ENCODE data around the gene PPP2R2C.

DNA sequence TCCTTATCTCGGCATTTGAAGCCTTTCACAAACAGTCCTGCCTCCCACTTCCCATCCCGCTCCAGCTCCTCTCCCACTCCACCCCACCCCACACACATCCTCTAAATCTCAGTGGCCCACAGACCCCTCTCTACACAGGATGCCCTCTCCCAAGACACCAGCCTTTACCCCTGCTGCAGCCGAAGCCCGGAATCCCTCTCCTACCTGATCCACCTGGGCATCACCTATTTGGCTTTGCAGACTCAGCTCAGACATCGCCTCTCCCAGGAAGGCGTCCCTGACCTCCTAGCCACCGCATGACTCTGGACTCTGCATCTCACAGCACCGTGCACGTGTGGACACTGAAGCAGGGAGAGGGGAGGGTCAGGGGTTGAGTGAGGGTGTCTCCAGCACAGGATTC lies 11.5 kb downstream of the PPP2R2C start:
- no peak for TF ChIP-seq EZH2 (IDR thresholded peaks at IDR 0.05; ENCODE audit: low read length, missing control alignments)
- TF ChIP-seq, protein P1, sequence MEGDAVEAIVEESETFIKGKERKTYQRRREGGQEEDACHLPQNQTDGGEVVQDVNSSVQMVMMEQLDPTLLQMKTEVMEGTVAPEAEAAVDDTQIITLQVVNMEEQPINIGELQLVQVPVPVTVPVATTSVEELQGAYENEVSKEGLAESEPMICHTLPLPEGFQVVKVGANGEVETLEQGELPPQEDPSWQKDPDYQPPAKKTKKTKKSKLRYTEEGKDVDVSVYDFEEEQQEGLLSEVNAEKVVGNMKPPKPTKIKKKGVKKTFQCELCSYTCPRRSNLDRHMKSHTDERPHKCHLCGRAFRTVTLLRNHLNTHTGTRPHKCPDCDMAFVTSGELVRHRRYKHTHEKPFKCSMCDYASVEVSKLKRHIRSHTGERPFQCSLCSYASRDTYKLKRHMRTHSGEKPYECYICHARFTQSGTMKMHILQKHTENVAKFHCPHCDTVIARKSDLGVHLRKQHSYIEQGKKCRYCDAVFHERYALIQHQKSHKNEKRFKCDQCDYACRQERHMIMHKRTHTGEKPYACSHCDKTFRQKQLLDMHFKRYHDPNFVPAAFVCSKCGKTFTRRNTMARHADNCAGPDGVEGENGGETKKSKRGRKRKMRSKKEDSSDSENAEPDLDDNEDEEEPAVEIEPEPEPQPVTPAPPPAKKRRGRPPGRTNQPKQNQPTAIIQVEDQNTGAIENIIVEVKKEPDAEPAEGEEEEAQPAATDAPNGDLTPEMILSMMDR (conservative IDR thresholded peaks at IDR 0.05 in 1 of 2, IDR thresholded peaks at IDR 0.05 in 1 of 2; ENCODE audit: low read depth in 1 of 2, low read length in 2 of 2) = no peak
